HG02943 (cell line): Measurements from ENCODE around the gene WASF2.
"Not testable (repeated sequence)": the region's sequence is repeated elsewhere in the genome, so short reads cannot be mapped to it uniquely, and the experiment has no call there.

Experiments
- ATAC-seq: cut with Tn5 transposase; IDR thresholded peaks from one replicate; pipeline ENCODE4 v1.9.1; 2021; ENCODE audit warnings: mild to moderate bottlenecking, low read depth, moderate library complexity; ENCODE audit not compliant: unreplicated experiment

WASF2 gene, protein sequence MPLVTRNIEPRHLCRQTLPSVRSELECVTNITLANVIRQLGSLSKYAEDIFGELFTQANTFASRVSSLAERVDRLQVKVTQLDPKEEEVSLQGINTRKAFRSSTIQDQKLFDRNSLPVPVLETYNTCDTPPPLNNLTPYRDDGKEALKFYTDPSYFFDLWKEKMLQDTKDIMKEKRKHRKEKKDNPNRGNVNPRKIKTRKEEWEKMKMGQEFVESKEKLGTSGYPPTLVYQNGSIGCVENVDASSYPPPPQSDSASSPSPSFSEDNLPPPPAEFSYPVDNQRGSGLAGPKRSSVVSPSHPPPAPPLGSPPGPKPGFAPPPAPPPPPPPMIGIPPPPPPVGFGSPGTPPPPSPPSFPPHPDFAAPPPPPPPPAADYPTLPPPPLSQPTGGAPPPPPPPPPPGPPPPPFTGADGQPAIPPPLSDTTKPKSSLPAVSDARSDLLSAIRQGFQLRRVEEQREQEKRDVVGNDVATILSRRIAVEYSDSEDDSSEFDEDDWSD

DNA sequence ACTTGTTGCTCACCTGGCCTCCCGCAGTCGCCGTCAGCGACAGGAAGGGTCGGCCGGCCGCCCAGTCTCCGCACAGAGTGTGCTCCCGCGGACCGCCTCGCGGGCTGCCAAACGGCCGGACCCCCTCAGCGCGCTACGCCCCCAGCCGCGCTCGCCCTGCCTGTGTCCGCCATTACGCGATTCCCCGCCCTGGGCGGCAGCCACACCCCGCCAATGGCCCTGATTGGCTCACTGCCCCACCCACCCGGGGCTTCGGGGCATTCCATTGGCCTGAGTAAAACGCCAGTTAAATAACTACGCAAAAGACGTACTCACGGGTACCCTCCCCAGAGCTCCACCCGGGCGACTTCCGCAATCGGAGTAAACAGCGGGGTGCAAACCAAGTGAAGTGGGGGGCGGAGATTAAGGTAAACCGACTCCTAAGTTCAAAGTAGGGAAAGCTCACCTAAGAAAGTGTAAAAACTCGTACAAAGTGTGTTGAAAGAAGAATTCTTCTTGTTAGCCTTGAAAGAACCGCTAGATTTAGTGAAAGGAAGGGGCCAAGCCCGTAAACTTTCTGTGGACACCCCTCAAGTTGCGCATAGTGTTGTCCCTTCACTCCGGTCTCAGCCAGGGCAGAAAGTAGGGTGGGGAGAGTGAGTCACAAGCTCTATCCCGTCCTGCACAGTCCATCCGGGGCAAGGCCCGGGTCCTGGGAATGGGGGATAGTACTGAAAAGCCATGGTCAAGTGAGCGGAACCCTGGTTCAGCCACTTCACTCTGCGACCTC, at the start of gene WASF2:
WASF2 (minus strand) TSS at position 195 of the 769 bp plus-strand sequence. CDS start 61,277 bp downstream, outside the sequence.
- ATAC-seq = peak; percentile 75

DNA sequence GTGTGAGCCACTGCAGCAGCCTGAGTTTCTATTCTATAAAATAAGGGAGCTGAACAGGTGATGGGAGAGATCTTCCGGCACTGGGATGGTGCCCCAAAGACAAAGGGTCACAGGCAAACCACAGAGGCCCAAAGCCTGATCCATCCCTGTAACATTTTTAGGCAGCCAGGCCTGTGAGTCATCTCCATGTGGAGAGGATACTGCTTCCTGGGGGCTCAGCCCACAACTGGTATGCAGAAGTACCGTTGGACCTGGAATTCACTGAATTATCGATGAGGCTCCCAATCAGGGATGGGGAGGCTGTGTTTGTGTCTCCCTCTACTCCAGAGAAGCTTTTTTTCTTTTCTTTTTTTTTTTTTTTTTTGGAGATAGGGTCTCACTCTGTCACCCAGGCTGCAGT, 48.8 kb upstream of the WASF2 start:
- no peak for ATAC-seq

DNA sequence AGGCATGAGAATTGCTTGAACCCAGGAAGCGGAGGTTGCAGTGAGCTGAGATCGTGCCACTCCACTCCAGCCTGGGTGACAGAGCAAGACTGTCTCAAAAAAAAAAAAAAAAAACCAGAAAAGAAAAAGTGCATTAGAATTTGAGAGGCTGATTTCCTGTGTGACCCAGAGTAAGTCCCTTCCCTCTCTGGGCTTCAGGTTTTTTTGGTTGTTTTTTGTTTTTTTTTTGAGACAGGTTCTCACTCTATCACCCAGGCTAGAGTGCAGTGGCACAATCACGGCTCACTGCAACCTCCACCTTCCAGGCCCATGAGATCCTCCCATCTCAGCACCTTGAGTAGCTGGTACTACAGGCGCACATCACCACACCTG, 48.3 kb upstream of the WASF2 start:
- ATAC-seq = not testable (repeated sequence)

GRCh38 chr1:27536767-27537166, 46.8 kb upstream of the WASF2 start:
- ATAC-seq = no peak

GRCh38 chr1:27536010-27536757, 46.2 kb upstream of the WASF2 start:
- no peak for ATAC-seq

DNA sequence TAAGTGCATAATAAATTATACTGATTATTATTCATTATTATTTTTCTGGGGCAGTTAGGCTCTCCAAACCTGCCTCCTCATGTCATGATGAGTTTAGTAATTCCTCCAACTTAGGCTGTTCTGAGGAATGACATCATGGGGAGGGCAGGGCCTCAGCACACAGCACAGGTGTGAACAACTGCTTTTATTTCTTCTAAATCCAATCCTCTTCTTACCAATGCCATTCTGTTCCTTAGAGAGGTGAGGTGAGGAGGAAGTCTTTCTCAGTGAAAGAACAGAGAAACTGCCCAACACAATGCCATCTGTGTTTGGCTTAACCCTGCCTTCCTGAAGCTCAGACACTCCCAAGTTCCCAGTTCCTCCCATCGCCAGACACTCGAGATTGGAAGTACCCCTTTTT, 45.4 kb upstream of the WASF2 start:
- no peak for ATAC-seq

- no peak for ATAC-seq
These were observed 42.2 kb upstream of the WASF2 start for GRCh38 chr1:27531959-27532685.

- no peak for ATAC-seq
These were observed 40.2 kb upstream of the WASF2 start for GRCh38 chr1:27530192-27530591.

GRCh38 chr1:27529704-27530018, 39.7 kb upstream of the WASF2 start:
- no peak for ATAC-seq

DNA sequence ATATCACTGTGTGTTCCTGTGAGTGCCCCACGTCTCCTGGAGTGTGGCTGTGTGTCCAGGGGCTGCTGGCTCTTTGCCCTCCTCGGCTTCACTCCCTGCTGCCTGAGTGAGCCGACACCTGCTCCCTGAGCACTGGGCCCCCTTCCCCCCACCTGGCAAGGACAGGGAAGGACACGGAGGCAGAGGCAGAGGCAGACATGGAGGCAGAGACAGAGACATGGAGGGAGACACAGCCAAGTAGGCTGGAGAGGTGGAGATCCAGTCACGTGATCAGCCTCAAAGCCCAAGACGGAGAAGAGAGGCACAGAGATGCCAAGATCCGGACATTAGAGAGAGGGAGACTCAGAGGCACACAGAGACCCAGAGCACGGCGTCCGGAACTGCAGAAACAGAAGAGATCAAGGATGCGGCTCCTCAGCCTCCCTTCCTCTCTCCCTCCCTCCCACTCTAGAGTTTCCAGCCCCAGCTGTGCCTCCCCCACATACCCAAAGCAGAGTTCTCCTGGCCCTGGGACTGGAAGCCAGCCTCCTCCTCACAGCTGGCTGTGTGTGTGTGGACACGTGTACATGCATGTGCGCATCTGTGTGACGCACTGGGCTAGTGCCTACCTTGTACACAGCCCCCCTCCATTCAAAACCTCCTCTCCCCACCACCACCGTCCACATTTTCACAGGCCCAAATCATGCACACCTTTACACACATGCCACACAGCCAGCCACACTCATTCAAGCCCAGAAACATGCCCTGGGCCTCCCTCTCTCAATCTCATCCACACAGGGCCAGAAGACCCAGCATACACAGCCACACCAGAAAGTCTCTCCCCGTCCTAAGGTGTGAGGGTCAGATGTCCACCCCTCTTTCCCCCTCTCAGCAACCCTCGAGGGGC, 39.1 kb upstream of the WASF2 start:
- ATAC-seq = no peak

GRCh38 chr1:27527890-27528817, 38.2 kb upstream of the WASF2 start:
- ATAC-seq = no peak

- no peak for ATAC-seq
These were observed 37.4 kb upstream of the WASF2 start for GRCh38 chr1:27527223-27527889.

DNA sequence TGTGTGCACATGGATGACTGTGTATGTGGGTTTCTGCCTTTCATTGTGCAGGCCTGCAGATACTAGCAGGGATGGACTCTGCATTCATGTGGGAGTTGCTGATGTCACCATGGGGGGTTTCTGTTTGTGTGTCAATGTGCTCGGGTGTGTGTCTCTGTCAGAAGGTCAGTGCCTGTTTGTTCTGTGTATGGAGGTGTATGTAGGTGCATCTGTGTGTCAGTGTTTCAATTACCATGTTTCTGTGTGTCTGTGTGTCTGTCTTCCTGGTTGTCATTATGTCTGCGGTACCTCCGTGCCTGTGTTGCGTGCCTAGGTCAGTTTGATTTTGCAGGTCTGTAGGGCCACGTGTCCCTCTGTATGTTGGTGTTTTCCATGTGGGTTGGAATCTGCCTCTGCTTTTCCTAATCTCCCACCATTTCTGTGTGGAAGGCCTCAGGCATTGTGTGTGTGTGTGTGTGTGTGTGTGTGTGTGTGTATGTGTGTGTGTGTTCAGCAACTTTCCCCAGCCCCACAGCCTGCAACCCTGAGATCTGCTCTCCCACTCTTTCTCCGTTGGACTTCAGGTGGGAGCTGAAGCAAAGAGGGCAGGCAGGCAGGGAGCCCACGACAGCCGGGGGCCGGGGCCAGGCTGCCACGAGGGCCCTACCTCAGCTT, 36.7 kb upstream of the WASF2 start:
- no peak for ATAC-seq

DNA sequence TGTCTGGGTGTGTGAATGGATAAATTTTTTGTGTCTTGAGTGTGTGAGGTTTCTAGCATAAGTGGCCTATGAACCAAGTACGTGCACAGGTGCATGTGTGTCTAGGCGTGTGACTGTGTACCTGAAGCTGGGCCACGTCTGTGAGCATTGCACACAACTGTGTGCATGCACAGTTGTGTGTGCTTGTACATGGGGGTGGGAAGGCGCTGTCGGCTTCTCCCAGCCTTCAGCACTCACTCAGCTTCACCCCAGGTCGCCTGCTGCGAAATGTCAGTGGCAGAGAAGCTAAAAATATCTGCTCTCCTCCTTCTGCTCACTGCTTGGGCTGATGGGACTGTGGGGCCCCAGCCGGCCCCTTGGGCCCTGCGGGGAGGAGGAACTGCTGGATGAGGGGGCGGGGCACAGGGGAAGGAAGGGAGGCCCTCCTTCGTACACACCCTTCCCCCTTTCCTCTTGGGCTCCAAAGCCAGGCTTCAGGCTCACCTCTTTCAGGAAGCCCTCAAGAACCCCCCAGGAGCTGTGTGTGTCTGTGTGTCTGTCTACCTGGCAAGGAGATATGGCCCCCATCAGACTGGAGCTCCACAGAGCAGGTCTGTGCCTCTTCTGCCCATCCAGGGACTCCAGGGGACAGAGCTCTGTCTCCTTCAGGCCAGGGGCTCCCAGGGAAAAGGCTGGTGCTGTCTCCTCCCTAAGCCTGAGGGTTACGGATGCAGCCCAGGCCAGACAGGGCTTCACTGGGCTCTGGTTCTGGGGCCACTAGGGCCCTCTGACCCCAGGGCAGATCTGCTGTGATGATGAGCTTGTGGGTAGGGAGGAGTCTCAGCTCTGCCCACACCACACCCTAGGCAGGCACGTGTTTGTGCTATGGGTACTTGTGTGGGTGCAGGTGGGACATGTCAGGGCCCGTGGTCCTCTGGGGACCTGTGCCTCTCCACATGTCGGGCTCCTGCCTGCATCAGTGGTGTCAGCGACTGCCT, 35.6 kb upstream of the WASF2 start:
- ATAC-seq = peak; percentile 43

- no peak for ATAC-seq
These were observed 33.5 kb upstream of the WASF2 start for GRCh38 chr1:27523337-27524020.
